Ovary (tissue), 9 donors: ENCODE measurements around the gene MLNR. TPM values are rescaled to one million over a fixed set of nuclear protein-coding genes. Genes with fewer than 3 reads are reported as not detected.

ENCODE experiments used
- DNase-seq, 5 donors: peaks; one replicate each; pipeline ENCODE4 v3.0.0-alpha.2; 2019 to 2020
- H3K27ac ChIP-seq, 2 donors: fragments of 200-600 bp; one replicate each; pipeline versions ENCODE4 v1.5.1 to v1.8.0; 2019 to 2022
- H3K27me3 ChIP-seq: fragments of 200-600 bp; one replicate; pipeline ENCODE4 v1.8.0; 2022
- H3K36me3 ChIP-seq: fragments of 200-600 bp; sonication (generic); one replicate; pipeline ENCODE4 v1.5.1; 2019
- H3K4me1 ChIP-seq: one replicate; pipeline ENCODE4 v1.8.1; 2013; ENCODE audit warnings: mild to moderate bottlenecking, moderate library complexity; ENCODE audit not compliant: insufficient read depth
- H3K4me3 ChIP-seq: fragments of 200-600 bp; sonication (generic); one replicate; pipeline ENCODE4 v1.5.1; 2017
- H3K9me3 ChIP-seq, 2 donors: fragments of 200-600 bp in 1 of 2; sonication (generic) in 1 of 2; one replicate each; pipeline versions ENCODE4 v1.5.1 to v1.8.1; 2013 to 2019; ENCODE audit warnings: mild to moderate bottlenecking in 1 of 2, moderate library complexity in 1 of 2
- CTCF ChIP-seq, 3 donors: fragments of 450-650 bp in 2 of 3; fragments of 200-600 bp in 1 of 3; IDR thresholded peaks; one replicate each; pipeline versions ENCODE4 v1.5.1 to v1.8.0; 2016 to 2022; ENCODE audit warnings: antibody characterized with exemption in 3 of 3, mild to moderate bottlenecking in 1 of 3
- EP300 ChIP-seq: sonication (generic); formaldehyde crosslinking; IDR thresholded peaks from one replicate; pipeline ENCODE4 v1.6.1; 2017; ENCODE audit warnings: antibody characterized with exemption
- POLR2A ChIP-seq: fragments of 450-650 bp; IDR thresholded peaks from one replicate; pipeline ENCODE4 v1.6.1; 2017; ENCODE audit warnings: antibody characterized with exemption, mild to moderate bottlenecking, moderate library complexity
- WGBS, 3 donors: extraction: QIAGEN DNeasy Blood & Tissue Kit in 1 of 3; methylation state at CpG; one replicate each; pipeline versions ENCODE4 v1.1.5 to v1.1.7; 2013 to 2017; 5-methylcytosine and 5-hydroxymethylcytosine counted together
- intact Hi-C, 4 donors: fragments of 100-400 bp; cut with DNase I; formaldehyde crosslinking; loops; one replicate each; pipeline versions ENCODE4 v1.11.0 to v1.15.1; 2022 to 2023
- polyA plus RNA-seq, 2 donors: library from polyadenylated mRNA; stranded (reverse); fragments of 200-250 nt in 1 of 2; fragments of 350-450 nt in 1 of 2; fragmentation: Illumina TruSeq in 1 of 2; extraction: RNeasy Lipid Tissue Mini Kit (QIAGEN cat#74804) in 1 of 2; gene quantifications; one replicate each; pipeline ENCODE4 v1.2.3, GENCODE V29; 2013 to 2014
- total RNA-seq, 7 donors: library from RNA; depleted of rRNA in 2 of 7; stranded (reverse); fragments of >200 nt in 2 of 7; fragmentation: NEBNext Ultra II Directional in 3 of 7; extraction: Animal tissue kit (Norgen Biotek cat#: 25700) in 3 of 7; gene quantifications; one replicate each; pipeline versions ENCODE4 v1.1.0 to v1.2.4, GENCODE V29; 2016 to 2023
- donor health status: DM: no; HTN: no; CAD: no; lungs with moderate emphysema.
- donor health status: DM: no; HTN: no; CAD: no.
- donor health status: Bipolar disorder and iron deficiency.
- donor health status: DM: yes; HTN: yes; CAD: no.
- donor health status: DM: no; HTN: no; CAD: no.
- donor health status: DM: yes; HTN: yes; CAD: no.

MLNR gene
- total and polyA plus RNA-seq, 9 donors, result not detected

DNA sequence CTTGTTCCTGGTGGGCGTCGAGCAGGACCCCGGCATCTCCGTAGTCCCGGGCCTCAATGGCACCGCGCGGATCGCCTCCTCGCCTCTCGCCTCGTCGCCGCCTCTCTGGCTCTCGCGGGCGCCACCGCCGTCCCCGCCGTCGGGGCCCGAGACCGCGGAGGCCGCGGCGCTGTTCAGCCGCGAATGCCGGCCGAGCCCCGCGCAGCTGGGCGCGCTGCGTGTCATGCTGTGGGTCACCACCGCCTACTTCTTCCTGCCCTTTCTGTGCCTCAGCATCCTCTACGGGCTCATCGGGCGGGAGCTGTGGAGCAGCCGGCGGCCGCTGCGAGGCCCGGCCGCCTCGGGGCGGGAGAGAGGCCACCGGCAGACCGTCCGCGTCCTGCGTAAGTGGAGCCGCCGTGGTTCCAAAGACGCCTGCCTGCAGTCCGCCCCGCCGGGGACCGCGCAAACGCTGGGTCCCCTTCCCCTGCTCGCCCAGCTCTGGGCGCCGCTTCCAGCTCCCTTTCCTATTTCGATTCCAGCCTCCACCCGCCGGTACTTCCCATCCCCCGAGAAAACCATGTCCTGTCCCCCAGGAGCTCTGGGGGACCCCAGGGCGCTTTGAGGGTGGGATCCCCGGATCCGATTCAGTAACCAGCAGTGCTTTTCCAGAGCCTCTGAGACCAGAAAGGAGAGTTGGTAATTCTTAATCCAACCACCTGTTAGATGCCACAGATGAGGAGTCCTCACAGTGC, 885 bp downstream of the MLNR start:
- 4 to 7% (median 5%) methylated on average over 69 to 73 of the region's 73 CpGs for WGBS, 3 donors

GRCh38 chr13:49221590-49221965, 1.4 kb downstream of the MLNR start:
- H3K9me3 ChIP-seq, result no peaks in the 10 kb centered on the region
- no peak overlapping the region for H3K27ac ChIP-seq
- no peak for TF ChIP-seq CTCF (IDR thresholded peaks at IDR 0.05)
- no peak for TF ChIP-seq POLR2A
- TF ChIP-seq EP300, result no peak
- no peaks in the 10 kb centered on the region for H3K27me3 ChIP-seq
- intact Hi-C loops, result no loop called here
- 54 to 73% (median 67%) methylated on average over 4 of the region's 4 CpGs for WGBS, 3 donors
- H3K36me3 ChIP-seq, result no peaks in the 10 kb centered on the region
- H3K4me3 ChIP-seq, result no peak overlapping the region
- no peak for DNase-seq
- H3K4me1 ChIP-seq, result peaks cover 2% of the 10 kb centered on the region

More for the DNA sequence above, 885 bp downstream of the MLNR start:
- TF ChIP-seq EP300 (no peak), POLR2A (no peak), CTCF (IDR thresholded peaks at IDR 0.05) (no peak)
- no peak overlapping the region for H3K4me3 ChIP-seq
- peaks cover 2% of the 10 kb centered on the region for H3K4me1 ChIP-seq
- intact Hi-C loops, result no loop called here
- H3K27ac ChIP-seq, result no peak overlapping the region
- H3K9me3 ChIP-seq, result no peaks in the 10 kb centered on the region
- H3K36me3 ChIP-seq, result no peaks in the 10 kb centered on the region
- H3K27me3 ChIP-seq, result no peaks in the 10 kb centered on the region
- no peak for DNase-seq

DNA sequence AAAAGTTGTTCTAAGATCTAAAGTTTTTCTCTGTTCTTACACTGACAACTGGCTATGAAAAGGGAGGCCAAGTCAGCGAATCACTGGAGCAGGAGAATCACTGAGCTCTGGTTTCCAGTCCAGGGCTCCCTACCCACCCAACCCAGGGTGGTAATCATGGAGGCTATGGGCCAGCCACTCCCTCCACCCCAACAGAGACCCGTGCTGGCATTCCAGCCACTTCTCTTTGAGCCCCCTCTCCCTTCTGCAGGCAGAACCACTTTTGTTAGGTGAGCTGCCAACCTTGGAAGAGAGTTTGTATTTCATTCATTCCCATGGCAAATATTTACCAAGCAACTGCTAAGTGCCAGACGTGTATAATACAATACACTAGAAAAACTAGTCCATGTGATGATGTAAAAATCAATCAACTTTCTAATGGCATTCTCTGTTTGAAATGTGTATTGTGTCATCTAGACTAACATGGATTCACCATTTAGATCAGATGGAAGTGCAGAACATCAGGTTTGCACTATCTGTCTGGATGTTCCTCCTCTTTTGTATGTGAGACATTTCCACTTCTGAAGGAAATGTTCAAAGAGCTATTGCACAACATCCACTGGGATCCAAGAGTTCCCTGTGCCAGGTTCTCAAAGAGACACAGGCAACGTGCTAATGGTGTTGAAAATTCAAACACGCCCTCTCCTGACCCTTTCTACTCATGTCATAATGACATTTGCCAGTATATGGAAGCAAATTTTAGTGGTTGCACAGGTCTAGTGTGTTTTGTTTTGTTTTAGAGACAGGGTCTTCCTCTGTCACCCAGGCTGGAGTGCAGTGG, 5.3 kb downstream of the MLNR start:
- DNase-seq, result no peak
- TF ChIP-seq CTCF (IDR thresholded peaks at IDR 0.05), result no peak
- TF ChIP-seq EP300, result no peak
- no peak for TF ChIP-seq POLR2A
- Histone ChIP-seq H3K36me3 (no peaks in the 10 kb centered on the region), H3K27me3 (no peaks in the 10 kb centered on the region), H3K4me3 (no peak overlapping the region), H3K4me1 (no peaks in the 10 kb centered on the region), H3K27ac (no peak overlapping the region), H3K9me3 (no peaks in the 10 kb centered on the region)
- 50 to 64% (median 59%) methylated on average over 5 of the region's 5 CpGs for WGBS, 3 donors
- intact Hi-C loops, result no loop called here

DNA sequence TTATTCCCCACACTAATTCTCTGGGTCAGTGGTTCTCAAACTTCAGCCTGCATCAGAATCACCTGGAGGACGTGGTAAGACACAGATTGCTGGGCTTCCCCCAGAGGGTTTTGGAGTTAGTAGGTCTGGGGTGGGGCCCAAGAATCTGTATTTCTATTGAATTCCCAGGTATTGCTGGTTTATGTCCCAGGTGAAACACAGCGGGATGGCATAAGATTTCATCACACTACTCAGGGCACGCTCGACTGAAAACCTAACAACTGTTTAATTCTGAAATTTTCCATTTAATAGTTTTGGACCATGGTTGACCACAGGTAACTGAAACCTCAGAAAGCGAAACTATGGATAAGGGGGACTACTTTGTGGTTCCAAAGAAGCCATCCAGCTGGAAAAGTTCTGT, 6.5 kb downstream of the MLNR start:
- no peak overlapping the region for H3K27ac ChIP-seq
- no peaks in the 10 kb centered on the region for H3K27me3 ChIP-seq
- TF ChIP-seq POLR2A (no peak), CTCF (IDR thresholded peaks at IDR 0.05) (no peak), EP300 (no peak)
- 89 to 93% (median 89%) methylated on average over 5 of the region's 5 CpGs for WGBS, 3 donors
- DNase-seq, result no peak
- intact Hi-C loops, result no loop called here
- H3K4me3 ChIP-seq, result no peak overlapping the region
- H3K36me3 ChIP-seq, result no peaks in the 10 kb centered on the region
- H3K4me1 ChIP-seq, result no peaks in the 10 kb centered on the region
- H3K9me3 ChIP-seq, result no peaks in the 10 kb centered on the region
